Fibroblast of lung (primary cell): ENCODE data around the gene CCDC102B.

ENCODE experiments used
- CTCF ChIP-seq, 2 donors: IDR thresholded peaks in 1 of 2; conservative IDR thresholded peaks in 1 of 2; 1 replicate in 1 of 2; 2 replicates in 1 of 2; pipeline ENCODE4 v1.5.1; 2011 to 2012; ENCODE audit warnings: low read length in 2 of 2, control low read depth in 1 of 2, inconsistent platforms in 1 of 2, low read depth in 1 of 2, mild to moderate bottlenecking in 1 of 2
- EZH2 ChIP-seq: IDR thresholded peaks from 2 replicates; pipeline ENCODE4 v1.5.1; 2012; ENCODE audit warnings: low read length, control low read depth, mild to moderate bottlenecking; ENCODE audit errors: missing control alignments

GRCh38 chr18:68840554-68841263 is 42.8 kb downstream of the CCDC102B start:
- TF ChIP-seq CTCF (conservative IDR thresholded peaks at IDR 0.05 in 1 of 2, IDR thresholded peaks at IDR 0.05 in 1 of 2; ENCODE audit: low read depth in 1 of 2, low read length in 2 of 2): no peak
- TF ChIP-seq EZH2: no peak
